Measurements from ENCODE around the gene TBX2. TPM values are rescaled to one million over a fixed set of nuclear protein-coding genes. Genes with fewer than 3 reads are reported as not detected.
A peak's percentile ranks its signal among the peaks of the same experiment; 100 is the strongest.

Gene TBX2
- total and polyA plus RNA-seq, 10 of the 15 experiments (the other 5 are each of a cell fraction or from before 2014, with no cell fraction given), result 0.13 TPM; not detected in 9

DNA sequence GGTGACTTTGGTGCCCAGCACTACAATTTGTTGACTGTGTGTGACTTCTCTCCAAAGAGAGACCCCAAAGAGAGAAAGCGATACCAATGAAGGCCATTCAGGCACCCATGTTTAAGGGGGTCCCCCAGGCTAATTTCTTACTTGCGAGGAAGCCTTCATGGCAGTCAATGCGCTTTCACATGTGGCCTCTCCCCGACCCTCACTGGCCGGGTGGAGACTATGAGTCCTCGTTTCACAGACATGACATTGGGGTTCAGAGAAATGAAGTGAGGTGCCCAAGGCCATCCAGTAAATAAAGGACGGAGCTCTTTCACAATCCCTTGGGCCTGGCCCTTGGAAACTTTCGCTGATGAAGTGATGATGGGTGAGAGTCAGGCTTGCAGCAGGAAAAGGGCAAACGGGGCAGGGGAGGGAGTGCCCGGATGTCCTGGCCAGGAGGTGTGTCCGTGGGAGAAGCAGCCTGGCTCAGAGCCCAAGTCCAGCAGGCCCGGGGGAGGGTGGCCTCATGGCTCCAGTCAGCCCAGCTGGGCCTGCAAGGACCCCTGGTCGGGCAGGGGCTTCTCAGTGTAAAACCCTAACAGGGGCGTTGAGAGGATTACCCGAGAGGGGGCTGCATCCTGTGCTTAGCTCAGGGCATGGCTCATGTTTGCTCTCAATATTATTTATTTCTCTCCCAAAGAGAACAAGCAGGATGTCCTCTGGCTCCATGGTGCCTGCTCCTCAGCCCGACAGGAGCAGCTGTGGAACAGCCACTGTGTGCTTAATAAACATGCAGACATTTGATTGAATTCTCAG lies 14.7 kb downstream of the TBX2 start:
- Histone ChIP-seq H3K9ac (ENCODE audit: control insufficient read depth, insufficient read depth, low read length) (no peak overlapping the region), H4K20me1 (ENCODE audit: control insufficient read depth, insufficient read depth) (no peaks in the 10 kb centered on the region), H3K79me2 (ENCODE audit: control insufficient read depth, insufficient read depth, low read length) (no peaks in the 10 kb centered on the region), H3K27ac (ENCODE audit: control insufficient read depth, insufficient read depth) (no peak overlapping the region), H3K4me2 (ENCODE audit: control insufficient read depth, insufficient read depth) (no peak overlapping the region), H3K4me1 (ENCODE audit: control insufficient read depth, insufficient read depth, low read length) (peaks cover 4% of the 10 kb centered on the region; the same call in 1 of the 2 replicates), H3K36me3 (ENCODE audit: control insufficient read depth in 2 of 2, insufficient read depth in 2 of 2, low read length in 1 of 2) (no peaks in the 10 kb centered on the region), H3K27me3 (replicated peaks in 1 of 2; ENCODE audit: control insufficient read depth in 2 of 2, insufficient read depth in 2 of 2, low read length in 1 of 2) (peaks cover 10 to 20% of the 10 kb centered on the region in 2 experiments; a peak in 3 of 4 replicates), H3K4me3 (no peak overlapping the region), H3K9me3 (replicated peaks; ENCODE audit: control insufficient read depth, insufficient read depth, low read length) (peaks cover 1% of the 10 kb centered on the region; the same call in 1 of the 3 replicates), H2AFZ (ENCODE audit: control insufficient read depth, low read depth, low read length) (no peak overlapping the region)
- BruUV-seq (replicated peaks), result no TSS peak
- TF ChIP-seq KLF5 (IDR thresholded peaks at IDR 0.05; ENCODE audit: partially characterized antibody) (no peak), NFXL1 (IDR thresholded peaks at IDR 0.05; ENCODE audit: borderline replicate concordance) (peak; percentile 85; the same call in 1 of the 2 replicates), ETV6 (conservative IDR thresholded peaks at IDR 0.05 in 1 of 2, IDR thresholded peaks at IDR 0.05 in 1 of 2; ENCODE audit: borderline replicate concordance in 1 of 2, low read depth in 1 of 2) (0 out of 4 replicates have a peak, but pooled peaks of 1 of the 2 experiments have one; percentile 70)
- TF ChIP-seq, protein P1, sequence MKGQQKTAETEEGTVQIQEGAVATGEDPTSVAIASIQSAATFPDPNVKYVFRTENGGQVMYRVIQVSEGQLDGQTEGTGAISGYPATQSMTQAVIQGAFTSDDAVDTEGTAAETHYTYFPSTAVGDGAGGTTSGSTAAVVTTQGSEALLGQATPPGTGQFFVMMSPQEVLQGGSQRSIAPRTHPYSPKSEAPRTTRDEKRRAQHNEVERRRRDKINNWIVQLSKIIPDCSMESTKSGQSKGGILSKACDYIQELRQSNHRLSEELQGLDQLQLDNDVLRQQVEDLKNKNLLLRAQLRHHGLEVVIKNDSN (IDR thresholded peaks at IDR 0.05; ENCODE audit: borderline replicate concordance, extremely low read length, insufficient read depth, low read depth, low read length), result no peak
- WGBS (ENCODE audit: insufficient coverage, insufficient replicate concordance, low lambda C conversion rate, missing lambda C conversion rate), result 48% methylated on average over 14 of the region's 16 CpGs
- FAIRE-seq (no peak), ATAC-seq (no peak), DNase-seq (ENCODE audit: low read depth, low spot score) (no peak)
- in situ Hi-C loops (cut with MboI) (loop anchor here (10.0 kb wide), 1 partner anchor 690 kb away; no protein-coding TSS in a partner anchor), intact Hi-C loops (cut with micrococcal nuclease; ENCODE audit: unreplicated experiment) (no loop called here)
- ChIA-PET SMC1A (ENCODE audit: uncharacterized antibody, unreplicated experiment) (interaction anchor here (2.2 kb wide), 1 partner anchor 695 kb away, joined by 8 read pairs; no protein-coding TSS in a partner anchor), CTCF (interaction anchor here (1.0 to 2.4 kb wide), 4 partner anchors 33 to 426 kb away, joined by 3 to 7 read pairs (median 5); no protein-coding TSS in a partner anchor), RAD21 (ENCODE audit: unreplicated experiment) (interaction anchor here (0.7 to 1.9 kb wide), 2 partner anchors 423 to 695 kb away, joined by 3 to 8 read pairs; no protein-coding TSS in a partner anchor), POLR2A (no interaction called here)
